Heart right ventricle (tissue), 16 donors: ENCODE measurements around the gene CRIP3. TPM values are rescaled to one million over a fixed set of nuclear protein-coding genes. Genes with fewer than 3 reads are reported as not detected.
A peak's percentile ranks its signal among the peaks of the same experiment; 100 is the strongest.

Experiments used
- ATAC-seq, 8 donors: fragments of 200-7000 bp; cut with Tn5 transposase; one replicate each; pipeline ENCODE4 v1.9.1; 2020; ENCODE audit warnings: mild to moderate bottlenecking in 8 of 8, moderate library complexity in 8 of 8, moderate number of reproducible peaks in 1 of 8
- DNase-seq, 2 donors: peaks; one replicate each; pipeline ENCODE4 v3.0.0-alpha.2; 2020
- H3K27ac ChIP-seq, 10 donors: fragments of 200-600 bp; sonication (generic) in 2 of 10; one replicate each; pipeline versions ENCODE4 v1.5.0 to v1.8.0; 2020 to 2022; ENCODE audit warnings: mild to moderate bottlenecking in 3 of 10
- H3K27me3 ChIP-seq, 7 donors: fragments of 200-600 bp; one replicate each; pipeline ENCODE4 v1.8.0; 2021 to 2022; ENCODE audit warnings: mild to moderate bottlenecking in 2 of 7
- H3K36me3 ChIP-seq, 9 donors: fragments of 200-600 bp; sonication (generic) in 1 of 9; one replicate each; pipeline versions ENCODE4 v1.5.0 to v1.8.0; 2020 to 2022; ENCODE audit warnings: mild to moderate bottlenecking in 2 of 9
- H3K4me1 ChIP-seq, 9 donors: fragments of 200-600 bp; sonication (generic) in 1 of 9; one replicate each; pipeline versions ENCODE4 v1.5.0 to v1.8.0; 2020 to 2022; ENCODE audit warnings: mild to moderate bottlenecking in 4 of 9
- H3K4me3 ChIP-seq, 10 donors: fragments of 200-600 bp; sonication (generic) in 2 of 10; one replicate each; pipeline versions ENCODE4 v1.5.0 to v1.8.0; 2020 to 2022; ENCODE audit warnings: mild to moderate bottlenecking in 7 of 10, moderate library complexity in 2 of 10
- H3K9me3 ChIP-seq, 11 donors: fragments of 200-600 bp in 10 of 11; sonication (generic) in 2 of 11; one replicate each; pipeline versions ENCODE4 v1.5.0 to v1.8.0; 2013 to 2022; ENCODE audit warnings: mild to moderate bottlenecking in 2 of 11, control low read depth in 1 of 11, moderate library complexity in 1 of 11
- CTCF ChIP-seq, 9 donors: fragments of 200-600 bp; sonication (generic) in 2 of 9; IDR thresholded peaks; one replicate each; pipeline versions ENCODE4 v1.5.0 to v1.8.0; 2021 to 2022; ENCODE audit warnings: antibody characterized with exemption in 9 of 9, mild to moderate bottlenecking in 5 of 9, moderate library complexity in 1 of 9
- WGBS, 2 donors: extraction: QIAGEN DNeasy Blood & Tissue Kit; methylation state at CpG; one replicate each; pipeline ENCODE4 v1.1.7; 2013; ENCODE audit warnings: inconsistent platforms in 1 of 2; 5-methylcytosine and 5-hydroxymethylcytosine counted together
- intact Hi-C, 10 donors: fragments of 100-400 bp; cut with DNase I; formaldehyde crosslinking; loops; one replicate each; pipeline versions ENCODE4 v1.11.1 to v1.14.2; 2022
- polyA plus RNA-seq, 2 donors: library from polyadenylated mRNA; stranded (reverse); fragments of 200-250 nt; gene quantifications; one replicate each; pipeline ENCODE4 v1.2.3, GENCODE V29; 2013
- total RNA-seq, 10 donors: library from RNA; stranded (reverse); fragmentation: NEBNext Ultra II Directional in 3 of 10; extraction: Animal tissue kit (Norgen Biotek cat#: 25700) in 3 of 10; gene quantifications; one replicate each; pipeline versions ENCODE4 v1.2.1 to v1.2.4, GENCODE V29; 2021 to 2023
- donor health status: Arrhythmogenic right ventricular cardiomyopathy.
- donor health status: ischemic (EF 13 %, LVEDD 7.1; RV severe dilation, severe dysfunction).
- donor health status: healthy with polysubstance abuse.
- donor health status: DM: no; HTN: yes; CAD: no.
- donor health status: DM: no; HTN: no; CAD: no.
- donor health status: ischemic (EF 25% LVEDD 6.9; RV normal size, moderate dysfunction).
- donor health status: ischemic (EF 25% LVEDD 5.7; RV mildly dilated, moderate dysfunction).
- donor health status: healthy.
- donor health status: DM: yes; HTN: yes; CAD: no.
- donor health status: Ischemic cardiomyopathy.
- donor health status: ischemic (EF 35%, LVEDD 5.7; RV mildly dilated, moderate dysfunction).
- donor health status: nonischemic (EF 11% LVEDD 7.7; RV severe dilation, severe dysfunction).
- donor health status: DM: yes; HTN: yes; CAD: no.
- donor health status: PGD.
- donor health status: ischemic (EF 29% LVEDD 5.4; RV normal size, mild dysfunction).
- donor health status: nonischemic (EF 23%, LVEDD 6.1; RV moderate dilation, normal function).

The CRIP3 gene
- total and polyA plus RNA-seq, 12 donors = 2.7 to 84.5 (median 26.3) TPM

DNA sequence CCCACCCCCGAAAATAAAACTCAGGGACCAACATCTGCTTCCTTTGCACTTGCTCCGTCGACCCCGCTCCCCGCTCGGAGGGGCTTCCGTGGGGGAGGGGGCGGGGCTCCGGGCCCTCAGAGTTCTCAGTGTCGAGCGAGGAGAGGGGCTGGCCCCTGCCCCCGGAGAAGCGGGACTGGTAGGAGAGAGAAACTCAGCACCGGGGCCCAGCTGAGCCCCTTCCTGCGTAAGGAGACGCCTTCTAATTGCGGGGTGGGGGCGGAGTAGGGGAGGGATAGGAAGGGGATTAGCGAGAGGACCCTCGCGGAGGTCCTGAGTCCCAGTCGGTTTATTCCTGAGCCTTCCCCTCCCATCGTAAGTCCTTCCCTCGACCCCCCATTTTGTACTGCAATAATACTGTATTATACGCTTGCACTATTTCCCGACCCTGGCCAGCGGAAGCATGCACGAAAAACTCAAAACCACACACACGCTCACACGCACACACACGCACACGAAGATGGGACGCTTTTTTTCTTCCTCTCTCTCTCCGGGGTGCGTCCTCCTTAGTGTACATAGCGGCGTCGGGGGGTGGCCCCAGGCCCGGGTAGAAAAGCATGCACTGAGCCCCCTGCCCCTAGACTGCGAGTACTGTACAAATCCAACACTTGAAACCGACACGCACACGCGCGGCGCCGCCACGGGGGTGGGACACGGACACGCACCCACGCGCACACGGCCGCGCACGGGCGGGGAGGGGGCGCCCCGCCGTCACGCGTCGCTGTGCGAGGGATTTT, 32.6 kb downstream of the CRIP3 start:
- ATAC-seq (no peak), DNase-seq (no peak)
- peak overlapping the region in 8 of 10 donors; percentile 39 to 57 (median 48) for H3K4me3 ChIP-seq
- peaks cover 0 to 17% (median 8%) of the 10 kb centered on the region in 9 donors for H3K4me1 ChIP-seq
- no peak overlapping the region for H3K27ac ChIP-seq
- no peaks in the 10 kb centered on the region for H3K36me3 ChIP-seq
- peaks cover 3 to 57% (median 25%) of the 10 kb centered on the region in 7 donors for H3K27me3 ChIP-seq
- H3K9me3 ChIP-seq = no peaks in the 10 kb centered on the region
- TF ChIP-seq CTCF (IDR thresholded peaks at IDR 0.05) = no peak
- WGBS, 2 donors = 29 to 32% methylated on average over 64 of the region's 64 CpGs
- intact Hi-C loops = loop anchor here in 1 of 10 donors (10.0 kb wide), 1 partner anchor 59 kb away; no protein-coding TSS in a partner anchor

DNA sequence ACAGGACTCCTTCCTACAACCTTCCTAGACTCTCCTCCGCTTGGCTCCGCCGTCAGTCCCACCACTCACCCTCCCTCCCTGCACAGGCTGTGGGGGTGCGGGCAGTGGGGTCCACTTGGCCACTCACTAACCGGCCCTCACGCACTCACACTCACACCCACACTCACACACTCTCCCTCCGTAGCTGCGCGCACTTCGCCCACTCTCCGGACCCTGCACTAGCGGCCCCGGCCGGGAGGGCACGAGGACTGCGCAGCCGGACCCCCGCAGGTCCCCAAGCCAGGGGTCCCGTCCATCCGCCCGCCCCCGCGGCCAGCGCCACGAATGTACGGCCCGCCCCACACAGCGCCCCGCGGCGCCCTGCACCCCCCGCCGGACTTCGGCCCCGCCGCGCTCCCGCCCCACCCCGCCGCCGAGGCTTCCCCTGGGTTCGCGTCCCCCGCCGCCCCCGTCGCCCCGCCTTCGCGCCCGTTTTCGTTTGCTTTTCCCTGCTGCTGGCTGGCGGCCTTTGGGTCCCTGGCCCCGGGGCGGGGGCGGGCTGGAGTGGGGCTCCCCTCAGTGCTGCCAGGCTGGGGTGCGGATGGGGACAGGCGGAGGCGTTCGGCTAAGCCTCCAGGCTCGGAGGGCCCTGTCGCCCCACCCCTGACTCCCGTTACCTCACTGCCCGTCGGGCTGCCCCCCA, 33.6 kb downstream of the CRIP3 start:
- Histone ChIP-seq H3K27me3 (peaks cover 3 to 58% (median 25%) of the 10 kb centered on the region in 7 donors), H3K9me3 (no peaks in the 10 kb centered on the region), H3K27ac (no peak overlapping the region), H3K4me3 (peak overlapping the region in 9 of 10 donors; percentile 28 to 57 (median 48)), H3K36me3 (no peaks in the 10 kb centered on the region), H3K4me1 (peaks cover 0 to 22% (median 9%) of the 10 kb centered on the region in 9 donors)
- no peak for DNase-seq
- intact Hi-C loops = loop anchor here in 1 of 10 donors (10.0 kb wide), 1 partner anchor 60 kb away; no protein-coding TSS in a partner anchor
- WGBS, 2 donors = 3 to 5% methylated on average over 54 to 65 of the region's 65 CpGs
- no peak for TF ChIP-seq CTCF (IDR thresholded peaks at IDR 0.05)
- ATAC-seq = peak in 1 of 8 donors; percentile 8

- H3K9me3 ChIP-seq = no peaks in the 10 kb centered on the region
- H3K27ac ChIP-seq = no peak overlapping the region
- peaks cover 3 to 65% (median 31%) of the 10 kb centered on the region in 7 donors for H3K27me3 ChIP-seq
- no peak for DNase-seq
- WGBS, 2 donors = 82% methylated on average over 10 of the region's 10 CpGs
- ATAC-seq = no peak
- H3K4me3 ChIP-seq = peak overlapping the region in 2 of 10 donors; percentile 44 to 52
- intact Hi-C loops = loop anchor here in 1 of 10 donors (10.0 kb wide), 1 partner anchor 60 kb away; no protein-coding TSS in a partner anchor
- no peak for TF ChIP-seq CTCF (IDR thresholded peaks at IDR 0.05)
- peaks cover 4 to 29% (median 15%) of the 10 kb centered on the region in 9 donors for H3K4me1 ChIP-seq
- H3K36me3 ChIP-seq = no peaks in the 10 kb centered on the region
Observed at GRCh38 chr6:43274127-43274915, 34.3 kb downstream of the CRIP3 start.

DNA sequence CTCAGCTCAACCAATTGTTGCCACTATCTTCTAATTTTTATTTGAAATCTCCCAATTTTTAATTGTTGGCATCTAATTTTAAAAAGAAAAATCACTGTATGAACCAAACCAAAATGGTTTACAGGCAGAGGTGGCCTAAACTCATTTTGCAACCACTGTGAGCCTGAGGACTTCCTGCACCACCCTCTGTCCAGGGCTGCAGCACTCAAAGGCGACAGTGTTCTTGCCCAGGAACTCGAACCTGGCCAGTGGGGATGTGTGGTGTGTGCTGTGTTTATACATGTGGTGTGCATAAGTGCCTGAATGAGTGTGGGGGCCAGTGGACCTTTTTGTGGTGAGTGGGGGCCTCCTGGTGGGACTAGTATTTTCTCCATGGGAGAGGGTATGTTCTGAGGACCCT, 34.9 kb downstream of the CRIP3 start:
- 72 to 75% methylated on average over 2 of the region's 2 CpGs for WGBS, 2 donors
- DNase-seq (no peak), ATAC-seq (no peak)
- no peak for TF ChIP-seq CTCF (IDR thresholded peaks at IDR 0.05)
- H3K4me1 ChIP-seq = peaks cover 8 to 35% (median 21%) of the 10 kb centered on the region in 9 donors
- H3K36me3 ChIP-seq = no peaks in the 10 kb centered on the region
- no peak overlapping the region for H3K4me3 ChIP-seq
- peaks cover 3 to 71% (median 34%) of the 10 kb centered on the region in 7 donors for H3K27me3 ChIP-seq
- H3K27ac ChIP-seq = no peak overlapping the region
- no peaks in the 10 kb centered on the region for H3K9me3 ChIP-seq
- intact Hi-C loops = loop anchor here in 1 of 10 donors (10.0 kb wide), 1 partner anchor 61 kb away; no protein-coding TSS in a partner anchor
